Loucy (cell line): ENCODE results near the gene CASD1.

Experiments used
- H2AFZ ChIP-seq: fragments of 200-600 bp; sonication (generic); 2 replicates; pipeline ENCODE4 v1.6.0; 2016; ENCODE audit warnings: antibody characterized with exemption, mild to moderate bottlenecking, low read length, moderate library complexity
- H3F3A ChIP-seq: fragments of 200-600 bp; 2 replicates; pipeline ENCODE4 v1.6.0; 2016; ENCODE audit warnings: antibody characterized with exemption, low read depth, mild to moderate bottlenecking
- H3K27me3 ChIP-seq: fragments of 200-600 bp; sonication (generic); 2 replicates; pipeline ENCODE4 v1.6.1; 2014; ENCODE audit warnings: low read length, mild to moderate bottlenecking; ENCODE audit not compliant: insufficient read depth, poor library complexity, severe bottlenecking
- H3K36me3 ChIP-seq: fragments of 200-600 bp; sonication (generic); 2 replicates; pipeline ENCODE4 v1.6.1; 2016; ENCODE audit warnings: low read length; ENCODE audit not compliant: insufficient read depth
- H3K4me1 ChIP-seq: fragments of 200-600 bp; sonication (generic); 2 replicates; pipeline ENCODE4 v1.5.1; 2014; ENCODE audit warnings: low read length, mild to moderate bottlenecking; ENCODE audit not compliant: insufficient read depth, poor library complexity, severe bottlenecking
- H3K4me2 ChIP-seq: fragments of 200-600 bp; sonication (generic); 2 replicates; pipeline ENCODE4 v1.6.0; 2014; ENCODE audit warnings: antibody characterized with exemption, low read length, low read depth, mild to moderate bottlenecking; ENCODE audit not compliant: poor library complexity, severe bottlenecking
- H3K4me3 ChIP-seq: fragments of 200-600 bp; sonication (generic); 2 replicates; pipeline ENCODE4 v1.5.1; 2014; ENCODE audit warnings: low read length, mild to moderate bottlenecking, mixed read lengths; ENCODE audit not compliant: poor library complexity, severe bottlenecking
- H3K79me2 ChIP-seq: fragments of 200-600 bp; sonication (generic); 2 replicates; pipeline ENCODE4 v1.6.1; 2014; ENCODE audit warnings: low read length; ENCODE audit not compliant: insufficient read depth
- H3K9ac ChIP-seq: fragments of 200-600 bp; sonication (generic); 2 replicates; pipeline ENCODE4 v1.6.0; 2014; ENCODE audit warnings: mild to moderate bottlenecking, low read depth, low read length, moderate library complexity; ENCODE audit not compliant: poor library complexity, severe bottlenecking
- H3K9me2 ChIP-seq: fragments of 200-600 bp; sonication (generic); replicated peaks from 2 replicates; pipeline ENCODE4 v1.6.1; 2016; ENCODE audit warnings: low read depth, low read length, mixed read lengths
- H3K9me3 ChIP-seq: fragments of 200-600 bp; sonication (generic); 2 replicates; pipeline ENCODE4 v1.6.1; 2014; ENCODE audit warnings: mild to moderate bottlenecking, antibody characterized with exemption, low read length, low read depth; ENCODE audit not compliant: insufficient read depth
- H4K20me1 ChIP-seq: fragments of 200-600 bp; sonication (generic); 2 replicates; pipeline ENCODE4 v1.6.0; 2014; ENCODE audit warnings: antibody characterized with exemption, low read length, mild to moderate bottlenecking; ENCODE audit not compliant: insufficient read depth, poor library complexity, severe bottlenecking
- CTCF ChIP-seq: fragments of 200-600 bp; sonication (generic); conservative IDR thresholded peaks from 2 replicates; pipeline ENCODE4 v1.5.1; 2014; ENCODE audit warnings: mild to moderate bottlenecking, antibody characterized with exemption, low read length
- EZH2phosphoT487 ChIP-seq: fragments of 200-600 bp; IDR thresholded peaks from 2 replicates; pipeline ENCODE4 v1.6.1; 2018; ENCODE audit warnings: antibody characterized with exemption, mild to moderate bottlenecking, moderate library complexity, borderline replicate concordance

Gene CASD1

DNA sequence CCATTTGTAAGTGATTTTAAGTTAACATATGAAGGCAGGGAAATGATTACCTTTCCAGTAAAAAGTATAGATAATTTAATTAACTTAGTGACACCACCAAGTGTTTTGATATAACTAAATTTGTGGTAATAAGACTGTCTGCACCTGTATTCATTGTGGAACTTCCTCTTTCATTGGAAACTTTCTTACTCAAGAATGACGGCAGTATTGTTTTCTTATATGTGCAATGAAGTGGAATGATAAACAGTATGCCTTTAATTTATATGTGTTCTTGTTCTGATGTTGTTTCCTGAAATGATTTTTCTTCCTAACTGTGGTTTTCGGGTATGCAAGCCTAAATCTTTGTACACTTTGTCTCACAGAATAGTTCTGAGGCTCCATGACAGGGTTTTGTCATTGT, 46.4 kb downstream of the CASD1 start:
- peaks cover 37% of the 10 kb centered on the region; the same call in 1 of the 2 replicates for H3K36me3 ChIP-seq

DNA sequence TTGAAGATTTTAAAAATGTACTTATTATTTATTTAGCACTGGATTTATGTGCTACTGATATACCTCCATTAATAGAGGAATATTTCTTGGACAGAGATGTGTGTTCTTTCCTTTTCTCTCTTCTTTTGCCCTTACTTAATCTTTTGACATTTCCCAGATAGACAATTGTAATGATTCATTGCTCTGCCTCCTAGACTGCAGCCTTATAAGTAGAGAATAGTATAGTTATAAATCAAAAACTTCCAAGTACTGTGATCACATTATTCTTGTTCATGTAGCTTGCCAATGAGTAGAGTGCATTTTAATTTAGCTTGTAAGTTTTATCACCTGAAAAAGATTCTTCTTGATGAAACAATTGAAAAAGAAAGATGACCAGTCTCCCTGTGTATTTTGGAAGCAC, 47.6 kb downstream of the CASD1 start:
- Histone ChIP-seq H3K36me3 (peaks cover 30% of the 10 kb centered on the region; the same call in 1 of the 2 replicates), H3K79me2 (no peaks in the 10 kb centered on the region), H3K4me3 (no peak overlapping the region), H3F3A (no peaks in the 10 kb centered on the region), H3K4me1 (no peaks in the 10 kb centered on the region), H3K27me3 (no peaks in the 10 kb centered on the region), H2AFZ (no peak overlapping the region), H3K9me2 (no peaks in the 10 kb centered on the region), H3K9ac (no peak overlapping the region), H3K4me2 (no peak overlapping the region), H3K9me3 (no peaks in the 10 kb centered on the region), H4K20me1 (no peaks in the 10 kb centered on the region)
- TF ChIP-seq CTCF = no peak

More for the DNA sequence above, 46.4 kb downstream of the CASD1 start:
- Histone ChIP-seq H3K27me3 (no peaks in the 10 kb centered on the region), H3K4me3 (no peak overlapping the region), H4K20me1 (no peaks in the 10 kb centered on the region), H3K4me2 (no peak overlapping the region), H3K4me1 (no peaks in the 10 kb centered on the region), H3K9me3 (no peaks in the 10 kb centered on the region), H2AFZ (no peak overlapping the region), H3K9ac (no peak overlapping the region), H3F3A (no peaks in the 10 kb centered on the region), H3K9me2 (no peaks in the 10 kb centered on the region), H3K79me2 (no peaks in the 10 kb centered on the region)
- TF ChIP-seq CTCF = no peak
- TF ChIP-seq EZH2phosphoT487 = no peak

GRCh38 chr7:94559972-94560371, 50.4 kb downstream of the CASD1 start:
- Histone ChIP-seq H2AFZ (no peak overlapping the region), H3K4me2 (no peak overlapping the region), H4K20me1 (no peaks in the 10 kb centered on the region), H3F3A (no peaks in the 10 kb centered on the region), H3K79me2 (no peaks in the 10 kb centered on the region), H3K4me3 (no peak overlapping the region), H3K9ac (no peak overlapping the region), H3K27me3 (no peaks in the 10 kb centered on the region), H3K36me3 (peaks cover 10% of the 10 kb centered on the region; the same call in 1 of the 2 replicates), H3K9me2 (no peaks in the 10 kb centered on the region), H3K4me1 (no peaks in the 10 kb centered on the region), H3K9me3 (no peaks in the 10 kb centered on the region)
- TF ChIP-seq EZH2phosphoT487 (no peak), CTCF (no peak)
